Tibial artery (tissue), 4 donors: ENCODE data around the gene MYO9A.

Source experiments
- DNase-seq, 2 donors: peaks; one replicate each; pipeline ENCODE4 v3.0.0-alpha.2; 2019
- H3K27ac ChIP-seq, 2 donors: fragments of 200-600 bp; sonication (generic) in 1 of 2; 1 replicate in 1 of 2; 2 replicates in 1 of 2; pipeline ENCODE4 v1.5.1; 2018 to 2019; ENCODE audit warnings: mild to moderate bottlenecking in 1 of 2
- H3K27me3 ChIP-seq, 2 donors: fragments of 200-600 bp; sonication (generic) in 1 of 2; one replicate each; pipeline versions ENCODE4 v1.5.1 to v1.6.0; 2016 to 2019
- H3K36me3 ChIP-seq, 3 donors: fragments of 200-600 bp; sonication (generic) in 2 of 3; one replicate each; pipeline ENCODE4 v1.5.1; 2016 to 2019; ENCODE audit warnings: mild to moderate bottlenecking in 2 of 3
- H3K4me1 ChIP-seq, 4 donors: fragments of 200-600 bp; sonication (generic) in 2 of 4; 1 replicate in 3 of 4; 2 replicates in 1 of 4; pipeline ENCODE4 v1.5.1; 2016 to 2019
- H3K4me3 ChIP-seq, 2 donors: fragments of 200-600 bp; sonication (generic) in 1 of 2; 1 replicate in 1 of 2; 2 replicates in 1 of 2; pipeline ENCODE4 v1.5.1; 2018 to 2019; ENCODE audit warnings: mild to moderate bottlenecking in 2 of 2
- H3K9me3 ChIP-seq, 3 donors: fragments of 200-600 bp; sonication (generic) in 1 of 3; one replicate each; pipeline ENCODE4 v1.5.1; 2016 to 2019
- CTCF ChIP-seq, 2 experiments: fragments of 200-600 bp in 1 of 2; fragments of 450-650 bp in 1 of 2; IDR thresholded peaks; one replicate each; pipeline ENCODE4 v1.5.1; 2017 to 2019; ENCODE audit warnings: antibody characterized with exemption in 2 of 2, mild to moderate bottlenecking in 1 of 2, moderate library complexity in 1 of 2
- intact Hi-C: fragments of 100-400 bp; cut with DNase I; formaldehyde crosslinking; loops from one replicate; pipeline ENCODE4 v1.15.0; 2023; ENCODE audit warnings: low total_unique reads

MYO9A gene

GRCh38 chr15:72161361-72162132 lies 43.6 kb upstream of the MYO9A start:
- no peak for DNase-seq
- H3K27me3 ChIP-seq = peaks cover 0 to 3% of the 10 kb centered on the region in 2 donors
- no peak overlapping the region for H3K27ac ChIP-seq
- H3K4me3 ChIP-seq = no peak overlapping the region
- intact Hi-C loops = no loop called here
- no peak for TF ChIP-seq CTCF (IDR thresholded peaks at IDR 0.05)
- no peaks in the 10 kb centered on the region for H3K4me1 ChIP-seq
- H3K36me3 ChIP-seq = peaks cover 0 to 22% (median 0%) of the 10 kb centered on the region in 3 donors
- no peaks in the 10 kb centered on the region for H3K9me3 ChIP-seq

- TF ChIP-seq CTCF (IDR thresholded peaks at IDR 0.05) = no peak
- no peak for DNase-seq
- intact Hi-C loops = no loop called here
- H3K4me3 ChIP-seq = no peak overlapping the region
- H3K27me3 ChIP-seq = no peaks in the 10 kb centered on the region
- H3K36me3 ChIP-seq = peaks cover 0 to 22% (median 0%) of the 10 kb centered on the region in 3 donors
- no peak overlapping the region for H3K27ac ChIP-seq
- H3K9me3 ChIP-seq = no peaks in the 10 kb centered on the region
- H3K4me1 ChIP-seq = peaks cover 0 to 5% (median 0%) of the 10 kb centered on the region in 4 donors
Observed at GRCh38 chr15:72160696-72161245, 42.8 kb upstream of the MYO9A start.

GRCh38 chr15:72156928-72157327 lies 39.0 kb upstream of the MYO9A start:
- intact Hi-C loops = loop anchor here (10.0 kb wide), 2 partner anchors 352 to 412 kb away; no protein-coding TSS in a partner anchor
- H3K4me3 ChIP-seq = no peak overlapping the region
- TF ChIP-seq CTCF (IDR thresholded peaks at IDR 0.05) = no peak
- H3K27ac ChIP-seq = no peak overlapping the region
- H3K9me3 ChIP-seq = no peaks in the 10 kb centered on the region
- H3K36me3 ChIP-seq = peaks cover 0 to 9% (median 0%) of the 10 kb centered on the region in 3 donors
- H3K27me3 ChIP-seq = no peaks in the 10 kb centered on the region
- no peak for DNase-seq
- H3K4me1 ChIP-seq = peaks cover 0 to 12% (median 3%) of the 10 kb centered on the region in 4 donors

GRCh38 chr15:72155635-72156616 lies 38.0 kb upstream of the MYO9A start:
- Histone ChIP-seq H3K36me3 (no peaks in the 10 kb centered on the region), H3K27ac (peak overlapping the region; percentile 49 to 63), H3K4me1 (peaks cover 0 to 12% (median 3%) of the 10 kb centered on the region in 4 donors), H3K27me3 (no peaks in the 10 kb centered on the region), H3K4me3 (peak overlapping the region; percentile 49 to 54), H3K9me3 (no peaks in the 10 kb centered on the region)
- intact Hi-C loops = loop anchor here (10.0 kb wide), 2 partner anchors 351 to 411 kb away; no protein-coding TSS in a partner anchor
- peak; percentile 77 to 86 for TF ChIP-seq CTCF (IDR thresholded peaks at IDR 0.05)
- DNase-seq = peak; percentile 86 to 90

- H3K36me3 ChIP-seq = no peaks in the 10 kb centered on the region
- intact Hi-C loops = loop anchor here (10.0 kb wide), 2 partner anchors 350 to 410 kb away; no protein-coding TSS in a partner anchor
- peak overlapping the region; percentile 49 to 54 for H3K4me3 ChIP-seq
- H3K27me3 ChIP-seq = no peaks in the 10 kb centered on the region
- DNase-seq = peak; percentile 74 to 84
- H3K4me1 ChIP-seq = peaks cover 0 to 12% (median 3%) of the 10 kb centered on the region in 4 donors
- H3K9me3 ChIP-seq = no peaks in the 10 kb centered on the region
- H3K27ac ChIP-seq = peak overlapping the region; percentile 49 to 63
- TF ChIP-seq CTCF (IDR thresholded peaks at IDR 0.05) = no peak
Observed at GRCh38 chr15:72155003-72155621, 37.2 kb upstream of the MYO9A start.
